ENCODE measurements around the gene ZNF814. TPM values are rescaled to one million over a fixed set of nuclear protein-coding genes. Genes with fewer than 3 reads are reported as not detected.
"Not testable (repeated sequence)": the region's sequence is repeated elsewhere in the genome, so short reads cannot be mapped to it uniquely, and the experiment has no call there.

ZNF814 gene
- total RNA-seq, 1 experiment from 2014 or later: 8.6 TPM

- Histone ChIP-seq H4K20me1 (ENCODE audit: insufficient read depth) (peaks cover 33% of the 10 kb centered on the region), H3K4me3 (no peak within 1 kb of the TSS), H3K9me2 (ENCODE audit: insufficient read depth) (no peaks in the 10 kb centered on the region), H3F3A (ENCODE audit: insufficient read depth, low read depth) (no peaks in the 10 kb centered on the region), H3K9me3 (ENCODE audit: insufficient read depth, low read depth) (no peaks in the 10 kb centered on the region), H2AFZ (no peak within 1 kb of the TSS), H3K27me3 (ENCODE audit: insufficient read depth, low read depth) (no peaks in the 10 kb centered on the region), H3K4me1 (replicated peaks; ENCODE audit: insufficient read depth) (no peaks in the 10 kb centered on the region), H3K4me2 (no peak within 1 kb of the TSS), H3K36me3 (ENCODE audit: low read depth) (peaks cover 14% of the 10 kb centered on the region), H3K79me2 (ENCODE audit: low read depth) (peaks cover 72% of the 10 kb centered on the region), H3K27ac (no peak within 1 kb of the TSS)
- peak in 1 of 2 experiments; percentile 47 for DNase-seq
- ChIA-PET CTCF (no interaction called here), POLR2A (ENCODE audit: unreplicated experiment) (no interaction called here)
- no TSS peak for BruUV-seq (replicated peaks)
- intact Hi-C loops (cut with micrococcal nuclease; ENCODE audit: unreplicated experiment): no loop called here
- TF ChIP-seq, protein P1, sequence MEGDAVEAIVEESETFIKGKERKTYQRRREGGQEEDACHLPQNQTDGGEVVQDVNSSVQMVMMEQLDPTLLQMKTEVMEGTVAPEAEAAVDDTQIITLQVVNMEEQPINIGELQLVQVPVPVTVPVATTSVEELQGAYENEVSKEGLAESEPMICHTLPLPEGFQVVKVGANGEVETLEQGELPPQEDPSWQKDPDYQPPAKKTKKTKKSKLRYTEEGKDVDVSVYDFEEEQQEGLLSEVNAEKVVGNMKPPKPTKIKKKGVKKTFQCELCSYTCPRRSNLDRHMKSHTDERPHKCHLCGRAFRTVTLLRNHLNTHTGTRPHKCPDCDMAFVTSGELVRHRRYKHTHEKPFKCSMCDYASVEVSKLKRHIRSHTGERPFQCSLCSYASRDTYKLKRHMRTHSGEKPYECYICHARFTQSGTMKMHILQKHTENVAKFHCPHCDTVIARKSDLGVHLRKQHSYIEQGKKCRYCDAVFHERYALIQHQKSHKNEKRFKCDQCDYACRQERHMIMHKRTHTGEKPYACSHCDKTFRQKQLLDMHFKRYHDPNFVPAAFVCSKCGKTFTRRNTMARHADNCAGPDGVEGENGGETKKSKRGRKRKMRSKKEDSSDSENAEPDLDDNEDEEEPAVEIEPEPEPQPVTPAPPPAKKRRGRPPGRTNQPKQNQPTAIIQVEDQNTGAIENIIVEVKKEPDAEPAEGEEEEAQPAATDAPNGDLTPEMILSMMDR (conservative IDR thresholded peaks at IDR 0.05): peak; percentile 73
- no peak for TF ChIP-seq EZH2 (IDR thresholded peaks at IDR 0.05; ENCODE audit: low read depth)
These were observed 58.7 kb downstream of the ZNF814 start, which contains the start of gene ZNF587B for GRCh38 chr19:57830071-57830602. Gene ZNF587B, plus strand, starts transcription at chr19:57830299. Its CDS starts 230 bp downstream, at chr19:57830529.

DNA sequence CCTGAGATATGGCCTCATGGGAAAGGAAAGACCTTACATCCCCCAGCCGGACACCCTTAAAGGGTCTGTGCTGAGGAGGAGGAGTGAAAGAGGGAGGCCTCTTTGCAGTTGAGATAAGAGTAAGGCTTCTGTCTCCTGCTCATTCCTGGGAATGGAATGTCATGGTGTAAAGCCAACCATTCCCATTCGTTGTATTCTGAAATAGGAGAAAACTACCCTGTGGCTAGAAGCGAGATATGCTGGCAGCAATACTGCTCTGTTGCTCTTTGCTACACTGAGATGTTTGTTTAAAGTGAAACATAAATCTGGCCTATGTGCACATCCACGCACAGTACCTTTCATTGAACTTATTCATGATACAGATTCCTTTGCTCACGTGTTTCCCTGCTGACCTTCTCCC lies 59.5 kb downstream of the ZNF814 start:
- no peaks in the 10 kb centered on the region for H3K9me3 ChIP-seq (ENCODE audit: insufficient read depth, low read depth)
- CTCF ChIA-PET: no interaction called here

GRCh38 chr19:57825511-57825910 lies 63.3 kb downstream of the ZNF814 start:
- Histone ChIP-seq H3K9me2 (ENCODE audit: insufficient read depth) (no peaks in the 10 kb centered on the region), H3K27me3 (ENCODE audit: insufficient read depth, low read depth) (no peaks in the 10 kb centered on the region), H3K36me3 (ENCODE audit: low read depth) (peaks cover 29% of the 10 kb centered on the region), H3K4me3 (no peak overlapping the region), H3K4me2 (no peak overlapping the region), H3K27ac (no peak overlapping the region), H3K79me2 (ENCODE audit: low read depth) (peaks cover 94% of the 10 kb centered on the region), H3K4me1 (replicated peaks; ENCODE audit: insufficient read depth) (peaks cover 6% of the 10 kb centered on the region; the same call in 1 of the 2 replicates), H3K9me3 (ENCODE audit: insufficient read depth, low read depth) (no peaks in the 10 kb centered on the region), H2AFZ (no peak overlapping the region), H3F3A (ENCODE audit: insufficient read depth, low read depth) (no peaks in the 10 kb centered on the region), H4K20me1 (ENCODE audit: insufficient read depth) (peaks cover 35% of the 10 kb centered on the region)
- no peak for TF ChIP-seq EZH2 (IDR thresholded peaks at IDR 0.05; ENCODE audit: low read depth)
- TF ChIP-seq, protein P1 (conservative IDR thresholded peaks at IDR 0.05): no peak
- ChIA-PET CTCF (no interaction called here), POLR2A (ENCODE audit: unreplicated experiment) (no interaction called here)
- BruUV-seq (replicated peaks): no TSS peak
- intact Hi-C loops (cut with micrococcal nuclease; ENCODE audit: unreplicated experiment): no loop called here
- no peak for DNase-seq

More for the DNA sequence above, 59.5 kb downstream of the ZNF814 start:
- no peak for TF ChIP-seq EZH2 (IDR thresholded peaks at IDR 0.05; ENCODE audit: low read depth)
- TF ChIP-seq, protein P1 (conservative IDR thresholded peaks at IDR 0.05): no peak
- Histone ChIP-seq H3K36me3 (ENCODE audit: low read depth) (peaks cover 14% of the 10 kb centered on the region), H2AFZ (no peak overlapping the region), H3K4me1 (replicated peaks; ENCODE audit: insufficient read depth) (no peaks in the 10 kb centered on the region), H3F3A (ENCODE audit: insufficient read depth, low read depth) (no peaks in the 10 kb centered on the region), H3K9me2 (ENCODE audit: insufficient read depth) (no peaks in the 10 kb centered on the region), H3K27me3 (ENCODE audit: insufficient read depth, low read depth) (no peaks in the 10 kb centered on the region), H4K20me1 (ENCODE audit: insufficient read depth) (peaks cover 41% of the 10 kb centered on the region), H3K79me2 (ENCODE audit: low read depth) (peaks cover 80% of the 10 kb centered on the region), H3K4me2 (no peak overlapping the region), H3K4me3 (no peak overlapping the region), H3K27ac (no peak overlapping the region)
- POLR2A ChIA-PET (ENCODE audit: unreplicated experiment): no interaction called here
- intact Hi-C loops (cut with micrococcal nuclease; ENCODE audit: unreplicated experiment): no loop called here
- no peak for DNase-seq
- BruUV-seq (replicated peaks): no TSS peak

- BruUV-seq (replicated peaks); H3F3A ChIP-seq (ENCODE audit: insufficient read depth, low read depth); CTCF ChIA-PET; H3K9me3 ChIP-seq (ENCODE audit: insufficient read depth, low read depth); H3K4me2 ChIP-seq; DNase-seq; H2AFZ ChIP-seq; H3K4me3 ChIP-seq; POLR2A ChIA-PET (ENCODE audit: unreplicated experiment); H3K27ac ChIP-seq; H3K27me3 ChIP-seq (ENCODE audit: insufficient read depth, low read depth); H3K9me2 ChIP-seq (ENCODE audit: insufficient read depth); intact Hi-C loops (cut with micrococcal nuclease; ENCODE audit: unreplicated experiment): not testable (repeated sequence)
- Histone ChIP-seq H3K36me3 (ENCODE audit: low read depth) (peaks cover 24% of the 10 kb centered on the region), H4K20me1 (ENCODE audit: insufficient read depth) (peaks cover 16% of the 10 kb centered on the region), H3K79me2 (ENCODE audit: low read depth) (peaks cover 85% of the 10 kb centered on the region), H3K4me1 (replicated peaks; ENCODE audit: insufficient read depth) (peaks cover 12% of the 10 kb centered on the region)
These were observed 65.2 kb downstream of the ZNF814 start for GRCh38 chr19:57823608-57824007.

DNA sequence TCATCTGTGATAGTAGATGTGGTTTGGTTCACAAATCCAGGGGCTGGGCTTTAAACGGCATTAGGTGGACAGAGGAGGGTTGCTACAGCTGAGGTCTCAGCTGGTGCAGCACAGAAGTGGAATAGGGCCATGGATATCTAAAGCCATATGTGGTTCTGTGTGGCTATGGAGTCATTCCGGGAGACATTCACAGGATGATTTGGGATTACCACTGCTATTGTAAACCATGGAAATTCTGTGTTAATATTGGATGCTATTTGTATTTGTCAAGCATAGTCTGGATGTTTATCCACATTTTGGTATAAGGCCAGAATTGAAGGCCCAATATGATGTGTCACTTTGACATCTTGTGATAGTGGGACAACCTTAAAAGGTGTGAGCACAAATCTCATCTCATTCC lies 65.7 kb downstream of the ZNF814 start:
- H3K36me3 ChIP-seq (ENCODE audit: low read depth): peaks cover 24% of the 10 kb centered on the region
- POLR2A ChIA-PET (ENCODE audit: unreplicated experiment); DNase-seq; H3K27ac ChIP-seq; H3K4me3 ChIP-seq; H3K9me2 ChIP-seq (ENCODE audit: insufficient read depth); BruUV-seq (replicated peaks); H3K9me3 ChIP-seq (ENCODE audit: insufficient read depth, low read depth); H2AFZ ChIP-seq; H3K27me3 ChIP-seq (ENCODE audit: insufficient read depth, low read depth); H3K4me2 ChIP-seq; H3F3A ChIP-seq (ENCODE audit: insufficient read depth, low read depth); intact Hi-C loops (cut with micrococcal nuclease; ENCODE audit: unreplicated experiment); CTCF ChIA-PET: not testable (repeated sequence)
- peaks cover 16% of the 10 kb centered on the region for H3K4me1 ChIP-seq (replicated peaks; ENCODE audit: insufficient read depth)
- H4K20me1 ChIP-seq (ENCODE audit: insufficient read depth): peaks cover 16% of the 10 kb centered on the region
- peaks cover 81% of the 10 kb centered on the region for H3K79me2 ChIP-seq (ENCODE audit: low read depth)

Data from PC-9 (cell line).